Measurements from ENCODE around the gene STAB1. TPM values are rescaled to one million over a fixed set of nuclear protein-coding genes. Genes with fewer than 3 reads are reported as not detected.

Gene STAB1
- total RNA-seq, 1 donor from 2014 or later: 67.3 TPM

- no peaks in the 10 kb centered on the region for H3K27me3 ChIP-seq (ENCODE audit: control insufficient read depth in 3 of 3, insufficient read depth in 3 of 3, low read length in 3 of 3)
- H3K9me3 ChIP-seq (ENCODE audit: control insufficient read depth in 3 of 3, low read length in 3 of 3): no peaks in the 10 kb centered on the region
- H3K9ac ChIP-seq (ENCODE audit: low read depth in 1 of 3, low read length in 3 of 3): peak within 1 kb of the TSS; percentile 95 to 100 (median 99)
- peaks cover 11 to 37% (median 22%) of the 10 kb centered on the region in 3 donors for H3K36me3 ChIP-seq (ENCODE audit: control insufficient read depth in 3 of 3, insufficient read depth in 3 of 3, low read length in 3 of 3)
- H3K4me1 ChIP-seq (ENCODE audit: control insufficient read depth in 3 of 3, insufficient read depth in 3 of 3, low read length in 3 of 3): peaks cover 41 to 80% (median 69%) of the 10 kb centered on the region in 3 donors
- H3K4me3 ChIP-seq (ENCODE audit: low read length in 3 of 3): peak within 1 kb of the TSS; percentile 86 to 93 (median 93)
- peak within 1 kb of the TSS; percentile 94 for H3K27ac ChIP-seq (ENCODE audit: low read depth, low read length)
Measured at GRCh38 chr3:52453496-52454249, 41.5 kb upstream of the STAB1 start, which contains the start of gene TNNC1. Gene TNNC1, minus strand, starts transcription at chr3:52454041. Its CDS starts 26 bp downstream, at chr3:52454015.

GRCh38 chr3:52454250-52454937 is 40.7 kb upstream of the STAB1 start:
- H3K9ac ChIP-seq (ENCODE audit: low read depth in 1 of 3, low read length in 3 of 3): peak overlapping the region; percentile 95 to 100 (median 99)

GRCh38 chr3:52454938-52455282 is 40.2 kb upstream of the STAB1 start:
- H3K36me3 ChIP-seq (ENCODE audit: control insufficient read depth in 3 of 3, insufficient read depth in 3 of 3, low read length in 3 of 3): peaks cover 17 to 46% (median 30%) of the 10 kb centered on the region in 3 donors
- H3K27me3 ChIP-seq (ENCODE audit: control insufficient read depth in 3 of 3, insufficient read depth in 3 of 3, low read length in 3 of 3): no peaks in the 10 kb centered on the region
- peak overlapping the region; percentile 86 to 93 (median 93) for H3K4me3 ChIP-seq (ENCODE audit: low read length in 3 of 3)
- peaks cover 40 to 74% (median 59%) of the 10 kb centered on the region in 3 donors for H3K4me1 ChIP-seq (ENCODE audit: control insufficient read depth in 3 of 3, insufficient read depth in 3 of 3, low read length in 3 of 3)
- peak overlapping the region; percentile 94 for H3K27ac ChIP-seq (ENCODE audit: low read depth, low read length)
- H3K9ac ChIP-seq (ENCODE audit: low read depth in 1 of 3, low read length in 3 of 3): peak overlapping the region; percentile 95 to 100 (median 99)
- no peaks in the 10 kb centered on the region for H3K9me3 ChIP-seq (ENCODE audit: control insufficient read depth in 3 of 3, low read length in 3 of 3)

More at GRCh38 chr3:52454250-52454937, 40.7 kb upstream of the STAB1 start:
- Histone ChIP-seq H3K27ac (ENCODE audit: low read depth, low read length) (peak overlapping the region; percentile 94), H3K4me3 (ENCODE audit: low read length in 3 of 3) (peak overlapping the region; percentile 86 to 93 (median 93)), H3K9me3 (ENCODE audit: control insufficient read depth in 3 of 3, low read length in 3 of 3) (no peaks in the 10 kb centered on the region), H3K4me1 (ENCODE audit: control insufficient read depth in 3 of 3, insufficient read depth in 3 of 3, low read length in 3 of 3) (peaks cover 41 to 78% (median 63%) of the 10 kb centered on the region in 3 donors), H3K27me3 (ENCODE audit: control insufficient read depth in 3 of 3, insufficient read depth in 3 of 3, low read length in 3 of 3) (no peaks in the 10 kb centered on the region), H3K36me3 (ENCODE audit: control insufficient read depth in 3 of 3, insufficient read depth in 3 of 3, low read length in 3 of 3) (peaks cover 17 to 43% (median 30%) of the 10 kb centered on the region in 3 donors)

- peak within 1 kb of the TSS; percentile 86 to 93 (median 93) for H3K4me3 ChIP-seq (ENCODE audit: low read length in 3 of 3)
- H3K27me3 ChIP-seq (ENCODE audit: control insufficient read depth in 3 of 3, insufficient read depth in 3 of 3, low read length in 3 of 3): no peaks in the 10 kb centered on the region
- peak within 1 kb of the TSS; percentile 94 for H3K27ac ChIP-seq (ENCODE audit: low read depth, low read length)
- H3K9me3 ChIP-seq (ENCODE audit: control insufficient read depth in 3 of 3, low read length in 3 of 3): no peaks in the 10 kb centered on the region
- peak within 1 kb of the TSS; percentile 95 to 100 (median 99) for H3K9ac ChIP-seq (ENCODE audit: low read depth in 1 of 3, low read length in 3 of 3)
- H3K36me3 ChIP-seq (ENCODE audit: control insufficient read depth in 3 of 3, insufficient read depth in 3 of 3, low read length in 3 of 3): peaks cover 22 to 49% (median 32%) of the 10 kb centered on the region in 3 donors
- H3K4me1 ChIP-seq (ENCODE audit: control insufficient read depth in 3 of 3, insufficient read depth in 3 of 3, low read length in 3 of 3): peaks cover 34 to 68% (median 53%) of the 10 kb centered on the region in 3 donors
Measured at GRCh38 chr3:52455283-52456168, 39.6 kb upstream of the STAB1 start, which contains the start of gene NISCH. Gene NISCH, plus strand, starts transcription at chr3:52455604. Its CDS starts 38 bp downstream, at chr3:52455642.

GRCh38 chr3:52456169-52456799 is 38.9 kb upstream of the STAB1 start:
- H3K9me3 ChIP-seq (ENCODE audit: control insufficient read depth in 3 of 3, low read length in 3 of 3): no peaks in the 10 kb centered on the region
- no peaks in the 10 kb centered on the region for H3K27me3 ChIP-seq (ENCODE audit: control insufficient read depth in 3 of 3, insufficient read depth in 3 of 3, low read length in 3 of 3)
- peak overlapping the region; percentile 55 to 95 (median 93) for H3K9ac ChIP-seq (ENCODE audit: low read depth in 1 of 3, low read length in 3 of 3)
- peaks cover 26 to 48% (median 33%) of the 10 kb centered on the region in 3 donors for H3K36me3 ChIP-seq (ENCODE audit: control insufficient read depth in 3 of 3, insufficient read depth in 3 of 3, low read length in 3 of 3)
- H3K4me3 ChIP-seq (ENCODE audit: low read length in 3 of 3): peak overlapping the region; percentile 73 to 81 (median 75)
- peaks cover 31 to 60% (median 46%) of the 10 kb centered on the region in 3 donors for H3K4me1 ChIP-seq (ENCODE audit: control insufficient read depth in 3 of 3, insufficient read depth in 3 of 3, low read length in 3 of 3)
- peak overlapping the region; percentile 94 for H3K27ac ChIP-seq (ENCODE audit: low read depth, low read length)

GRCh38 chr3:52456800-52457183 is 38.3 kb upstream of the STAB1 start:
- peak overlapping the region; percentile 94 for H3K27ac ChIP-seq (ENCODE audit: low read depth, low read length)
- H3K27me3 ChIP-seq (ENCODE audit: control insufficient read depth in 3 of 3, insufficient read depth in 3 of 3, low read length in 3 of 3): no peaks in the 10 kb centered on the region
- peak overlapping the region in 2 of 3 donors; percentile 55 to 95 for H3K9ac ChIP-seq (ENCODE audit: low read depth in 1 of 3, low read length in 3 of 3)
- H3K4me1 ChIP-seq (ENCODE audit: control insufficient read depth in 3 of 3, insufficient read depth in 3 of 3, low read length in 3 of 3): peaks cover 29 to 55% (median 41%) of the 10 kb centered on the region in 3 donors
- H3K36me3 ChIP-seq (ENCODE audit: control insufficient read depth in 3 of 3, insufficient read depth in 3 of 3, low read length in 3 of 3): peaks cover 27 to 43% (median 28%) of the 10 kb centered on the region in 3 donors
- peak overlapping the region; percentile 73 to 81 (median 75) for H3K4me3 ChIP-seq (ENCODE audit: low read length in 3 of 3)
- H3K9me3 ChIP-seq (ENCODE audit: control insufficient read depth in 3 of 3, low read length in 3 of 3): no peaks in the 10 kb centered on the region

GRCh38 chr3:52458031-52458760 is 36.9 kb upstream of the STAB1 start:
- Histone ChIP-seq H3K9me3 (ENCODE audit: control insufficient read depth in 3 of 3, low read length in 3 of 3) (no peaks in the 10 kb centered on the region), H3K27ac (ENCODE audit: low read depth, low read length) (no peak overlapping the region), H3K4me3 (ENCODE audit: low read length in 3 of 3) (no peak overlapping the region), H3K4me1 (ENCODE audit: control insufficient read depth in 3 of 3, insufficient read depth in 3 of 3, low read length in 3 of 3) (peaks cover 24 to 41% (median 31%) of the 10 kb centered on the region in 3 donors), H3K27me3 (ENCODE audit: control insufficient read depth in 3 of 3, insufficient read depth in 3 of 3, low read length in 3 of 3) (no peaks in the 10 kb centered on the region), H3K36me3 (ENCODE audit: control insufficient read depth in 3 of 3, insufficient read depth in 3 of 3, low read length in 3 of 3) (peaks cover 22 to 34% (median 33%) of the 10 kb centered on the region in 3 donors), H3K9ac (ENCODE audit: low read depth in 1 of 3, low read length in 3 of 3) (peak overlapping the region in 1 of 3 donors; percentile 6)

GRCh38 chr3:52458770-52459545 is 36.2 kb upstream of the STAB1 start:
- peaks cover 22 to 33% (median 29%) of the 10 kb centered on the region in 3 donors for H3K36me3 ChIP-seq (ENCODE audit: control insufficient read depth in 3 of 3, insufficient read depth in 3 of 3, low read length in 3 of 3)
- H3K27me3 ChIP-seq (ENCODE audit: control insufficient read depth in 3 of 3, insufficient read depth in 3 of 3, low read length in 3 of 3): no peaks in the 10 kb centered on the region
- peak overlapping the region in 1 of 3 donors; percentile 6 for H3K9ac ChIP-seq (ENCODE audit: low read depth in 1 of 3, low read length in 3 of 3)
- H3K4me1 ChIP-seq (ENCODE audit: control insufficient read depth in 3 of 3, insufficient read depth in 3 of 3, low read length in 3 of 3): peaks cover 24 to 34% (median 26%) of the 10 kb centered on the region in 3 donors
- no peak overlapping the region for H3K27ac ChIP-seq (ENCODE audit: low read depth, low read length)
- H3K9me3 ChIP-seq (ENCODE audit: control insufficient read depth in 3 of 3, low read length in 3 of 3): no peaks in the 10 kb centered on the region
- H3K4me3 ChIP-seq (ENCODE audit: low read length in 3 of 3): no peak overlapping the region

Data from skeletal muscle tissue (tissue), 4 donors.